Activated B cell treated with CpG ODN at 0.5 μM for 24 hours (primary cell): ENCODE results near the gene AMBRA1. TPM values are rescaled to one million over a fixed set of nuclear protein-coding genes. Genes with fewer than 3 reads are reported as not detected.

Experiments
- ATAC-seq: fragments of 200-7000 bp; cut with Tn5 transposase; one replicate; pipeline ENCODE4 v1.10.0; 2021; ENCODE audit warnings: low read depth, mild to moderate bottlenecking, moderate library complexity
- CTCF ChIA-PET: fragments of 350-600 bp; sonication (Branson Sonifier 250); formaldehyde crosslinking; loops from one replicate; lab custom pipeline; 2021; ENCODE audit warnings: antibody characterized with exemption; lab: Charles Lee
- POLR2A ChIA-PET: fragments of 350-600 bp; sonication (Branson Sonifier 250); formaldehyde crosslinking; loops from one replicate; lab custom pipeline; 2021; ENCODE audit warnings: antibody characterized with exemption; lab: Charles Lee
- DNase-seq: peaks from one replicate; pipeline ENCODE4 v3.0.0; 2022
- H3K27ac Mint-ChIP-seq: one replicate; pipeline ENCODE4 v1.8.0; 2020; ENCODE audit warnings: mixed read lengths
- H3K27me3 Mint-ChIP-seq: one replicate; pipeline ENCODE4 v1.8.0; 2021; ENCODE audit warnings: mixed read lengths
- H3K36me3 Mint-ChIP-seq: one replicate; pipeline ENCODE4 v1.8.0; 2021; ENCODE audit warnings: low read depth, mixed read lengths
- H3K4me1 Mint-ChIP-seq: one replicate; pipeline ENCODE4 v1.8.0; 2021; ENCODE audit warnings: mixed read lengths
- H3K4me3 Mint-ChIP-seq: one replicate; pipeline ENCODE4 v1.8.0; 2020; ENCODE audit warnings: mild to moderate bottlenecking, mixed read lengths
- H3K9me3 Mint-ChIP-seq: one replicate; pipeline ENCODE4 v1.8.0; 2020; ENCODE audit warnings: mixed read lengths
- CTCF ChIP-seq: fragments of 200-600 bp; IDR thresholded peaks from one replicate; pipeline ENCODE4 v1.8.0; 2022; ENCODE audit warnings: antibody characterized with exemption, mild to moderate bottlenecking
- intact Hi-C: fragments of 100-400 bp; cut with micrococcal nuclease; formaldehyde crosslinking; loops from one replicate; pipeline ENCODE4 v1.15.1; 2024
- total RNA-seq: library from RNA; stranded (reverse); gene quantifications from 2 replicates; pipeline ENCODE4 v1.2.3, GENCODE V29; 2022

AMBRA1 gene
- total RNA-seq, 1 donor from 2014 or later, result 39.1 TPM

DNA sequence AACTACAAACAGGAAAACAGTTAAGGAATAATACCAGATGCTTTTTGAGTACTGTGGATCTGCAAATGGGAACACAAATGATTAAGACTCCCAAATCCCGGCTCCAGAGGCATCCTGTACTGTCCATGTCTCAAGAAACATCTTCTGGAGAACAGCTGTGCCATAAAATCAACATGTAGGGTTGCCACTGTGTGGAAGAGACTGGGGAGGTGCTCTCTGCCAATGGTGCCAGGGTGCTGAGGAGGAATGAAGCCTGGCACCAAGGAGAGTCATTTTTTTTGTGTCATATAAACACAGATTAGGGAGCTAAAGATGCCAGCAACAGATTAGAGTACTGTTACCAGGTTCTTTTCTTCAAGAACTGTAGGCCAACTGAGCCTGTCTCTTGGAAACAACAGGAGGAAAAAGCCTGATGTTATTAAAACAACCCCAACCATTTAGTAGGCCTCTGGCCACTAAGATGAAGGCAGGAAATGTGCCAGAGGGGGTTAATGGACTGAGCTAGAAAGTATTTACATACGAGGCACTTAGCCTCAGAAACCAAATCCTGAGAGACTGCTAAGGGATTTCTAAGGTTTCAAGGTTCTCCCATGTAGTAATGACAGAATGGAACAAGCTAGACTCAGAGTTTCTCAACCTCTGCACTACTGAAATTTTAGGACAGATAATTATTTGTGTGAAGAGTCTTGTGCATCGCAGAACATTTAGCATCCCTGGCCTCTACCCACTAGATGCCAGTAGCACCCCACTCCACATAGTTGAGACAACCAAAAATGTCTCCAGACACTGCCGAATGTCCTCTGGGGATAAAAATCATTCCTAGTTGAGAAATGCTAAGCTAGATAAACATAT is 147.7 kb downstream of the AMBRA1 start:
- H3K27ac Mint-ChIP-seq, result no peak overlapping the region
- no peaks in the 10 kb centered on the region for H3K9me3 Mint-ChIP-seq
- CTCF ChIA-PET, result interaction anchor here (1.2 kb wide), 1 partner anchor 44 kb away, joined by 3 read pairs; no protein-coding TSS in a partner anchor

GRCh38 chr11:46445192-46445919 is 148.5 kb downstream of the AMBRA1 start:
- Mint-ChIP-seq H3K4me1 (peaks cover 7% of the 10 kb centered on the region), H3K36me3 (peaks cover 38% of the 10 kb centered on the region), H3K27ac (no peak overlapping the region), H3K9me3 (no peaks in the 10 kb centered on the region), H3K27me3 (no peaks in the 10 kb centered on the region), H3K4me3 (no peak overlapping the region)
- DNase-seq (no peak), ATAC-seq (no peak)
- TF ChIP-seq CTCF, result no peak
- intact Hi-C loops, result no loop called here
- ChIA-PET CTCF (no interaction called here), POLR2A (no interaction called here)

More for the DNA sequence above, 147.7 kb downstream of the AMBRA1 start:
- intact Hi-C loops, result no loop called here
- DNase-seq (no peak), ATAC-seq (no peak)
- TF ChIP-seq CTCF, result no peak
- POLR2A ChIA-PET, result no interaction called here
- peaks cover 7% of the 10 kb centered on the region for H3K4me1 Mint-ChIP-seq
- H3K36me3 Mint-ChIP-seq, result peaks cover 40% of the 10 kb centered on the region
- no peaks in the 10 kb centered on the region for H3K27me3 Mint-ChIP-seq
- no peak overlapping the region for H3K4me3 Mint-ChIP-seq

GRCh38 chr11:46444305-46444704 is 149.5 kb downstream of the AMBRA1 start:
- no peak overlapping the region for H3K27ac Mint-ChIP-seq
- DNase-seq, result no peak
- peaks cover 7% of the 10 kb centered on the region for H3K4me1 Mint-ChIP-seq
- H3K9me3 Mint-ChIP-seq, result no peaks in the 10 kb centered on the region
- no peak overlapping the region for H3K4me3 Mint-ChIP-seq
- H3K36me3 Mint-ChIP-seq, result peaks cover 41% of the 10 kb centered on the region
- H3K27me3 Mint-ChIP-seq, result no peaks in the 10 kb centered on the region
- CTCF ChIA-PET, result no interaction called here
- TF ChIP-seq CTCF, result no peak
- POLR2A ChIA-PET, result no interaction called here
- intact Hi-C loops, result no loop called here
- ATAC-seq, result no peak

- Mint-ChIP-seq H3K9me3 (no peaks in the 10 kb centered on the region), H3K4me3 (no peak overlapping the region), H3K4me1 (no peaks in the 10 kb centered on the region), H3K27ac (no peak overlapping the region), H3K36me3 (peaks cover 76% of the 10 kb centered on the region), H3K27me3 (no peaks in the 10 kb centered on the region)
- ChIA-PET POLR2A (no interaction called here), CTCF (no interaction called here)
- intact Hi-C loops, result no loop called here
- no peak for TF ChIP-seq CTCF
- ATAC-seq, result no peak
- DNase-seq, result no peak
These were observed 155.6 kb downstream of the AMBRA1 start for GRCh38 chr11:46438211-46438610.

GRCh38 chr11:46437122-46437689 is 156.6 kb downstream of the AMBRA1 start:
- Mint-ChIP-seq H3K9me3 (no peaks in the 10 kb centered on the region), H3K4me1 (no peaks in the 10 kb centered on the region), H3K4me3 (no peak overlapping the region), H3K27me3 (no peaks in the 10 kb centered on the region), H3K36me3 (peaks cover 75% of the 10 kb centered on the region), H3K27ac (no peak overlapping the region)
- DNase-seq (no peak), ATAC-seq (no peak)
- ChIA-PET POLR2A (no interaction called here), CTCF (no interaction called here)
- no peak for TF ChIP-seq CTCF
- intact Hi-C loops, result no loop called here
